ENCODE results near the gene DPP10.

DNA sequence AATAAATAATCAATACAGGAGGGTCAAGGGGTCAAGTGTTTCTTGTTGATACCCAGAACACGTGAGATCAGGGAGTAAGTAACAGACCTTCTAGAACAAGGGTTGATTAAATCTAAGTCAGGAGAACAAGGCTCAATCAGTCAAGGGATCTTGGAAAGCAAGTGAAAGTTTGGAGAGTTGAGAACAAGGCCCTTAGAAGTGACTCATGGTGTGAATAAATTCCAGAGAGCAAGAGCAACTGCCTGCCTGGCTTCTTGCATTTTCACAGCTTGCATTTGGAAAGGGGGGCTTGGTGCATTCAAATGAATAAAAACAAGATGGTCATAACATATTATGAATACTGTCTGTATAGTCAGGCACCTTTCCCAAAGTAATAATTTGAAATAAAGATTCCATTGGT, 256.1 kb downstream of the DPP10 start:
- no peak for TF ChIP-seq POLR2A (IDR thresholded peaks at IDR 0.05)
- no peak for TF ChIP-seq CTCF (IDR thresholded peaks at IDR 0.05)
- TF ChIP-seq POLR2AphosphoS5 (IDR thresholded peaks at IDR 0.05), result no peak
